Hepatocyte (in vitro differentiated cells): ENCODE results near the gene NRCAM.

Experiments
- CTCF ChIP-seq: fragments of 200-600 bp; sonication (generic); IDR thresholded peaks from 2 replicates; pipeline ENCODE4 v1.5.1; 2016; ENCODE audit warnings: antibody characterized with exemption, mild to moderate bottlenecking; ENCODE audit not compliant: poor library complexity
- EZH2phosphoT487 ChIP-seq: fragments of 200-600 bp; sonication (generic); IDR thresholded peaks from one replicate; pipeline ENCODE4 v1.6.1; 2018; ENCODE audit warnings: antibody characterized with exemption, mild to moderate bottlenecking, low read depth, moderate library complexity; ENCODE audit not compliant: unreplicated experiment, severe bottlenecking

DNA sequence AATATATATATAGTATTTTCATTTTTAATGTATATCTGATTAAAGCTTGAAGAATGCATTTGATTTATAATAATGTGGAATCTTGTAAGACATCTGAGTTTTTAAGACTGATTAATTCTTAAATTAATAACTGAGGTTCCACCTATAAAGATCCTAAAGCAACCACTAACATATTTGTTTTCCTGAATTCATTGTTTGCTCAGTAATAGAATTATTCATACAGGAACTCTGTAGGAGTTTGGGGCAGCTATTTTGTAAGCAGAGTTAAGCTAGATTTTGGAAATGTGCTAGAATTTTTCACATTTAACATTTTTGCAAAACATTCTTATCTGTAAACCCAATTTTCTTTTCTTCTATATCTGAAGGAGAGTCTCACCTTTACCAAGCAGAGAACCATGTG is 88.9 kb downstream of the NRCAM start:
- TF ChIP-seq CTCF (no peak), EZH2phosphoT487 (no peak)
